ENCODE results near the gene RPL36AL. TPM values are rescaled to one million over a fixed set of nuclear protein-coding genes. Genes with fewer than 3 reads are reported as not detected.

The RPL36AL gene
- total and polyA plus RNA-seq, 10 of the 15 experiments (the other 5 are each of a cell fraction or from before 2014, with no cell fraction given) = 222 to 1,379 (median 545) TPM

GRCh38 chr14:49569281-49569680 lies 51.1 kb downstream of the RPL36AL start:
- no peak overlapping the region for H2AFZ ChIP-seq (ENCODE audit: control insufficient read depth, low read depth, low read length)
- FAIRE-seq (no peak), ATAC-seq (no peak), DNase-seq (ENCODE audit: low read depth, low spot score) (no peak)
- H3K79me2 ChIP-seq (ENCODE audit: control insufficient read depth, insufficient read depth, low read length) = no peaks in the 10 kb centered on the region
- H3K4me1 ChIP-seq (ENCODE audit: control insufficient read depth, insufficient read depth, low read length) = no peaks in the 10 kb centered on the region
- POLR2A ChIA-PET = interaction anchor here (0.6 kb wide), 1 partner anchor 14 kb away, joined by 3 read pairs; no protein-coding TSS in a partner anchor
- CTCF ChIA-PET = interaction anchor here (0.5 kb wide), 1 partner anchor 73 kb away, joined by 3 read pairs; no protein-coding TSS in a partner anchor
- no peaks in the 10 kb centered on the region for H4K20me1 ChIP-seq (ENCODE audit: control insufficient read depth, insufficient read depth)
- 90% methylated on average over 3 of the region's 3 CpGs for WGBS (ENCODE audit: insufficient coverage, insufficient replicate concordance, low lambda C conversion rate, missing lambda C conversion rate)
- in situ Hi-C loops (cut with MboI) = no loop called here
- TF ChIP-seq KLF5 (IDR thresholded peaks at IDR 0.05; ENCODE audit: partially characterized antibody) (no peak), POU2F2 (IDR thresholded peaks at IDR 0.05; ENCODE audit: borderline replicate concordance, low read depth, low read length) (no peak), ATF3 (IDR thresholded peaks at IDR 0.05; ENCODE audit: borderline replicate concordance, extremely low read depth, low read depth, low read length) (no peak), NKRF (conservative IDR thresholded peaks at IDR 0.05) (no peak), SREBF2 (IDR thresholded peaks at IDR 0.05; ENCODE audit: low read length) (no peak), CBX3 (IDR thresholded peaks at IDR 0.05; ENCODE audit: borderline replicate concordance, low read depth) (no peak), BCL3 (IDR thresholded peaks at IDR 0.05; ENCODE audit: borderline replicate concordance, insufficient read depth, low read depth, low read length, poor library complexity, severe bottlenecking) (no peak)
- SMC1A ChIA-PET (ENCODE audit: uncharacterized antibody, unreplicated experiment) = interaction anchor here (0.6 kb wide), 1 partner anchor 1228 kb away, joined by 3 read pairs; no protein-coding TSS in a partner anchor
- no TSS peak for BruUV-seq (replicated peaks)
- H3K4me3 ChIP-seq = no peak overlapping the region
- no peak overlapping the region for H3K27ac ChIP-seq (ENCODE audit: control insufficient read depth, insufficient read depth)
- H3K27me3 ChIP-seq (replicated peaks in 1 of 2; ENCODE audit: control insufficient read depth in 2 of 2, insufficient read depth in 2 of 2, low read length in 1 of 2) = no peaks in the 10 kb centered on the region
- H3K4me2 ChIP-seq (ENCODE audit: control insufficient read depth, insufficient read depth) = no peak overlapping the region
- intact Hi-C loops (cut with micrococcal nuclease; ENCODE audit: unreplicated experiment) = no loop called here
- no peak overlapping the region for H3K9ac ChIP-seq (ENCODE audit: control insufficient read depth, insufficient read depth, low read length)
- RAD21 ChIA-PET (ENCODE audit: unreplicated experiment) = no interaction called here
- no peaks in the 10 kb centered on the region; the same call in 2 of the 3 replicates for H3K9me3 ChIP-seq (replicated peaks; ENCODE audit: control insufficient read depth, insufficient read depth, low read length)
- H3K36me3 ChIP-seq (ENCODE audit: control insufficient read depth in 2 of 2, insufficient read depth in 2 of 2, low read length in 1 of 2) = peaks cover 0 to 1% of the 10 kb centered on the region in 2 experiments; a peak in 1 of 4 replicates

Small RNA genes within 50 kb of the gene (small RNA-seq; reads per million reads assigned to genes)
- gene AL139099.3 = not detected
- gene AL139099.4 = not detected
- gene RF00019 = not detected

Other genes starting within 250 kb of the RPL36AL start
Only the 7 nearest of the 8 such genes appear.
- 4,733 and 4,923 TPM in 2 replicates for gene RPS29, start 34.2 kb downstream of the RPL36AL start, total RNA-seq (2014; rRNA removed)
- gene RPS29, start 34.2 kb downstream of the RPL36AL start, total RNA-seq (2014; rRNA removed; fragmentation: Illumina TruSeq; extraction: Trizol) = 3,284 and 3,322 TPM in 2 replicates
- gene RPS29, start 34.2 kb downstream of the RPL36AL start, total RNA-seq (2021) = 2,727 and 2,890 TPM in 2 replicates
- 3,967 and 5,760 TPM in 2 replicates for gene RPS29, start 34.2 kb downstream of the RPL36AL start, polyA plus RNA-seq (2011; rRNA removed)
- gene RPS29, start 34.2 kb downstream of the RPL36AL start, polyA plus RNA-seq (2014; fragmentation: Illumina TruSeq; extraction: Trizol) = 3,829 and 3,986 TPM in 2 replicates
- 1,000 to 10,000 TPM; 7,374 to 7,763 TPM for gene RPS29, start 34.2 kb downstream of the RPL36AL start, polyA plus RNA-seq (2014; fragmentation: Nextera tagmentation; extraction: Ambion mirVana)
- 10,815 and 11,432 TPM in 2 replicates for gene RPS29, start 34.2 kb downstream of the RPL36AL start, polyA plus RNA-seq (2014; rRNA removed)
- gene RPS29, start 34.2 kb downstream of the RPL36AL start, polyA plus RNA-seq (2016; fragmentation: Nextera tagmentation; extraction: Ambion mirVana) = 1,000 to 10,000 TPM; 2,685 to 2,702 TPM
- 54.0 and 66.4 TPM in 2 replicates for gene LRR1, start 21.7 kb downstream of the RPL36AL start, total RNA-seq (2014; rRNA removed)
- gene LRR1, start 21.7 kb downstream of the RPL36AL start, total RNA-seq (2014; rRNA removed; fragmentation: Illumina TruSeq; extraction: Trizol) = 47.9 and 52.3 TPM in 2 replicates
- 46.7 and 48.9 TPM in 2 replicates for gene LRR1, start 21.7 kb downstream of the RPL36AL start, total RNA-seq (2021)
- 36.9 and 50.7 TPM in 2 replicates for gene LRR1, start 21.7 kb downstream of the RPL36AL start, polyA plus RNA-seq (2011; rRNA removed)
- gene LRR1, start 21.7 kb downstream of the RPL36AL start, polyA plus RNA-seq (2014; fragmentation: Illumina TruSeq; extraction: Trizol) = 41.2 and 50.3 TPM in 2 replicates
- 100 to 1,000 TPM in 1 of 2 experiments, 10 to 100 TPM in 1; 63.9 to 110 TPM for gene LRR1, start 21.7 kb downstream of the RPL36AL start, polyA plus RNA-seq (2014; fragmentation: Nextera tagmentation; extraction: Ambion mirVana)
- 42.8 and 45.3 TPM in 2 replicates for gene LRR1, start 21.7 kb downstream of the RPL36AL start, polyA plus RNA-seq (2014; rRNA removed)
- gene LRR1, start 21.7 kb downstream of the RPL36AL start, polyA plus RNA-seq (2016; fragmentation: Nextera tagmentation; extraction: Ambion mirVana) = 10 to 100 TPM; 86.0 to 86.7 TPM
- 51.8 and 57.9 TPM in 2 replicates for gene MGAT2, start 173 bp upstream of the RPL36AL start, total RNA-seq (2014; rRNA removed)
- gene MGAT2, start 173 bp upstream of the RPL36AL start, total RNA-seq (2014; rRNA removed; fragmentation: Illumina TruSeq; extraction: Trizol) = 38.5 and 38.6 TPM in 2 replicates
- 47.9 and 49.5 TPM in 2 replicates for gene MGAT2, start 173 bp upstream of the RPL36AL start, total RNA-seq (2021)
- gene MGAT2, start 173 bp upstream of the RPL36AL start, polyA plus RNA-seq (2011; rRNA removed) = 26.6 and 35.3 TPM in 2 replicates
- 38.0 and 45.9 TPM in 2 replicates for gene MGAT2, start 173 bp upstream of the RPL36AL start, polyA plus RNA-seq (2014; fragmentation: Illumina TruSeq; extraction: Trizol)
- under 1 TPM in 1 of 2 experiments, not detected in 1; 0.03 TPM for gene MGAT2, start 173 bp upstream of the RPL36AL start, polyA plus RNA-seq (2014; fragmentation: Nextera tagmentation; extraction: Ambion mirVana)
- gene MGAT2, start 173 bp upstream of the RPL36AL start, polyA plus RNA-seq (2014; rRNA removed) = 32.9 and 34.7 TPM in 2 replicates
- 10 to 100 TPM; 38.0 to 39.3 TPM for gene MGAT2, start 173 bp upstream of the RPL36AL start, polyA plus RNA-seq (2016; fragmentation: Nextera tagmentation; extraction: Ambion mirVana)
- 12.6 and 14.0 TPM in 2 replicates for gene DNAAF2, start 14.6 kb upstream of the RPL36AL start, total RNA-seq (2014; rRNA removed)
- 8.7 and 9.9 TPM in 2 replicates for gene DNAAF2, start 14.6 kb upstream of the RPL36AL start, total RNA-seq (2014; rRNA removed; fragmentation: Illumina TruSeq; extraction: Trizol)
- gene DNAAF2, start 14.6 kb upstream of the RPL36AL start, total RNA-seq (2021) = 10.5 and 12.0 TPM in 2 replicates
- 9.0 and 13.3 TPM in 2 replicates for gene DNAAF2, start 14.6 kb upstream of the RPL36AL start, polyA plus RNA-seq (2011; rRNA removed)
- gene DNAAF2, start 14.6 kb upstream of the RPL36AL start, polyA plus RNA-seq (2014; fragmentation: Illumina TruSeq; extraction: Trizol) = 10.3 and 12.4 TPM in 2 replicates
- 1 to 10 TPM; 5.7 to 6.1 TPM for gene DNAAF2, start 14.6 kb upstream of the RPL36AL start, polyA plus RNA-seq (2014; fragmentation: Nextera tagmentation; extraction: Ambion mirVana)
- 10.7 and 11.4 TPM in 2 replicates for gene DNAAF2, start 14.6 kb upstream of the RPL36AL start, polyA plus RNA-seq (2014; rRNA removed)
- 10 to 100 TPM; 21.2 to 24.7 TPM for gene DNAAF2, start 14.6 kb upstream of the RPL36AL start, polyA plus RNA-seq (2016; fragmentation: Nextera tagmentation; extraction: Ambion mirVana)
- 37.6 and 39.3 TPM in 2 replicates for gene POLE2, start 67.6 kb upstream of the RPL36AL start, total RNA-seq (2014; rRNA removed)
- 34.6 and 38.6 TPM in 2 replicates for gene POLE2, start 67.6 kb upstream of the RPL36AL start, total RNA-seq (2014; rRNA removed; fragmentation: Illumina TruSeq; extraction: Trizol)
- 19.5 and 22.0 TPM in 2 replicates for gene POLE2, start 67.6 kb upstream of the RPL36AL start, total RNA-seq (2021)
- gene POLE2, start 67.6 kb upstream of the RPL36AL start, polyA plus RNA-seq (2011; rRNA removed) = 36.5 and 41.9 TPM in 2 replicates
- 45.6 and 53.7 TPM in 2 replicates for gene POLE2, start 67.6 kb upstream of the RPL36AL start, polyA plus RNA-seq (2014; fragmentation: Illumina TruSeq; extraction: Trizol)
- gene POLE2, start 67.6 kb upstream of the RPL36AL start, polyA plus RNA-seq (2014; fragmentation: Nextera tagmentation; extraction: Ambion mirVana) = 10 to 100 TPM; 32.1 to 39.0 TPM
- gene POLE2, start 67.6 kb upstream of the RPL36AL start, polyA plus RNA-seq (2014; rRNA removed) = 27.2 and 31.7 TPM in 2 replicates
- 10 to 100 TPM; 41.1 to 43.8 TPM for gene POLE2, start 67.6 kb upstream of the RPL36AL start, polyA plus RNA-seq (2016; fragmentation: Nextera tagmentation; extraction: Ambion mirVana)
- 0.34 and 0.65 TPM in 2 replicates for gene KLHDC1, start 72.5 kb upstream of the RPL36AL start, total RNA-seq (2014; rRNA removed)
- gene KLHDC1, start 72.5 kb upstream of the RPL36AL start, total RNA-seq (2014; rRNA removed; fragmentation: Illumina TruSeq; extraction: Trizol) = 0.83 and 0.98 TPM in 2 replicates
- gene KLHDC1, start 72.5 kb upstream of the RPL36AL start, total RNA-seq (2021) = 0.72 and 0.87 TPM in 2 replicates
- 0.37 and 0.71 TPM in 2 replicates for gene KLHDC1, start 72.5 kb upstream of the RPL36AL start, polyA plus RNA-seq (2011; rRNA removed)
- 0.76 and 1.5 TPM in 2 replicates for gene KLHDC1, start 72.5 kb upstream of the RPL36AL start, polyA plus RNA-seq (2014; fragmentation: Illumina TruSeq; extraction: Trizol)
- gene KLHDC1, start 72.5 kb upstream of the RPL36AL start, polyA plus RNA-seq (2014; fragmentation: Nextera tagmentation; extraction: Ambion mirVana) = under 1 TPM; 0.22 to 0.35 TPM
- 0.50 and 0.61 TPM in 2 replicates for gene KLHDC1, start 72.5 kb upstream of the RPL36AL start, polyA plus RNA-seq (2014; rRNA removed)
- gene KLHDC1, start 72.5 kb upstream of the RPL36AL start, polyA plus RNA-seq (2016; fragmentation: Nextera tagmentation; extraction: Ambion mirVana) = under 1 TPM; 0.59 to 0.74 TPM
- 43.9 and 45.0 TPM in 2 replicates for gene KLHDC2, start 147.5 kb upstream of the RPL36AL start, total RNA-seq (2014; rRNA removed)
- 23.9 and 25.0 TPM in 2 replicates for gene KLHDC2, start 147.5 kb upstream of the RPL36AL start, total RNA-seq (2014; rRNA removed; fragmentation: Illumina TruSeq; extraction: Trizol)
- gene KLHDC2, start 147.5 kb upstream of the RPL36AL start, total RNA-seq (2021) = 20.5 and 21.8 TPM in 2 replicates
- 26.5 and 34.3 TPM in 2 replicates for gene KLHDC2, start 147.5 kb upstream of the RPL36AL start, polyA plus RNA-seq (2011; rRNA removed)
- 18.0 and 24.5 TPM in 2 replicates for gene KLHDC2, start 147.5 kb upstream of the RPL36AL start, polyA plus RNA-seq (2014; fragmentation: Illumina TruSeq; extraction: Trizol)
- 10 to 100 TPM in 1 of 2 experiments, 1 to 10 TPM in 1; 6.0 to 13.3 TPM for gene KLHDC2, start 147.5 kb upstream of the RPL36AL start, polyA plus RNA-seq (2014; fragmentation: Nextera tagmentation; extraction: Ambion mirVana)
- gene KLHDC2, start 147.5 kb upstream of the RPL36AL start, polyA plus RNA-seq (2014; rRNA removed) = 20.7 and 22.4 TPM in 2 replicates
- 10 to 100 TPM; 41.2 to 44.0 TPM for gene KLHDC2, start 147.5 kb upstream of the RPL36AL start, polyA plus RNA-seq (2016; fragmentation: Nextera tagmentation; extraction: Ambion mirVana)